Measurements from ENCODE around the gene RAB20. TPM values are rescaled to one million over a fixed set of nuclear protein-coding genes. Genes with fewer than 3 reads are reported as not detected.

The RAB20 gene
- total and polyA plus RNA-seq, 10 of the 15 experiments (the other 5 are each of a cell fraction or from before 2014, with no cell fraction given): 0.48 to 33.1 (median 9.6) TPM

DNA sequence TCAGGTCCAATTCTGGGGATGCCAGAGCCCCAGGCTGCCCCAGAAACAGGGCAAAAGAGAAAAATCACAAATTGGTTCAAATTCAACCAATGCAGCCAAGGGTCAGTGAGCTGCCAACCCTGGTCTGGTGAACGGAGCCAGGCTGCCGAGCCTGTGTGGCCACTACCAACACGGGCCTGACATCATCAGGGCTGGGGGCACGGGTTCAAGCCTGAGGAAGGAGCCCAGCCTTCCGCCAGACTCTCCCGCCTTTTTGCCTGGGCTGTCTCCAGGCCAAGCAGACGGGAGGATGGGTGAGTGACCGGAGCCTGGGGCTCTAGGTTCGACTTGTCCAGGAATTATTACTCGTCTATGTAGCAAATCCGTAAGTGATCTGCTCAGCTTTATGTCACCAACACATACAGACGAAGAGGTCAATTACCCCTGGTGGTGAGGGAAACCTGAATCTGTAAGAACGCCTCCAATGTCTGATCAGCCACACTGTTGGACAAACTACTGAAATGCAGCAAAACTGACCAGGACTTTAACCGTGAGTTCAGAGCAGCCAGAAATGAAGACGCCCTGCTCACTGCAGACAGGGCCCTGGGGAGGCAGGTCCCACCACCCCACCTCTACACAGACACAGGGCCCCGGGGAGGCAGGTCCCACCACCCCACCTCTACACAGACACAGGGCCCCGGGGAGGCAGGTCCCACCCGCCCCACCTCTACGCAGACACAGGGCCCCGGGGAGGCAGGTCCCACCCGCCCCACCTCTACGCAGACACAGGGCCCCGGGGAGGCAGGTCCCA, 31.8 kb downstream of the RAB20 start:
- no peaks in the 10 kb centered on the region for H3K36me3 ChIP-seq (ENCODE audit: control insufficient read depth in 2 of 2, insufficient read depth in 2 of 2, low read length in 1 of 2)
- no peak overlapping the region for H2AFZ ChIP-seq (ENCODE audit: control insufficient read depth, low read depth, low read length)
- no peak overlapping the region for H3K4me3 ChIP-seq
- intact Hi-C loops (cut with micrococcal nuclease; ENCODE audit: unreplicated experiment) (loop anchor here (5.0 kb wide), 1 partner anchor 57 kb away; no protein-coding TSS in a partner anchor), in situ Hi-C loops (cut with MboI) (no loop called here)
- DNase-seq (ENCODE audit: low read depth, low spot score) (no peak), ATAC-seq (no peak), FAIRE-seq (no peak)
- ChIA-PET CTCF (interaction anchor here (1.4 kb wide), 1 partner anchor 74 kb away, joined by 4 read pairs; no protein-coding TSS in a partner anchor), RAD21 (ENCODE audit: unreplicated experiment) (no interaction called here), POLR2A (no interaction called here), SMC1A (ENCODE audit: uncharacterized antibody, unreplicated experiment) (no interaction called here)
- H3K4me2 ChIP-seq (ENCODE audit: control insufficient read depth, insufficient read depth): no peak overlapping the region
- H3K27ac ChIP-seq (ENCODE audit: control insufficient read depth, insufficient read depth): no peak overlapping the region
- no peaks in the 10 kb centered on the region for H3K79me2 ChIP-seq (ENCODE audit: control insufficient read depth, insufficient read depth, low read length)
- H4K20me1 ChIP-seq (ENCODE audit: control insufficient read depth, insufficient read depth): no peaks in the 10 kb centered on the region
- 65% methylated on average over 16 of the region's 23 CpGs for WGBS (ENCODE audit: insufficient coverage, insufficient replicate concordance, low lambda C conversion rate, missing lambda C conversion rate)
- H3K9ac ChIP-seq (ENCODE audit: control insufficient read depth, insufficient read depth, low read length): no peak overlapping the region
- H3K4me1 ChIP-seq (ENCODE audit: control insufficient read depth, insufficient read depth, low read length): peaks cover 14% of the 10 kb centered on the region
- no TSS peak for BruUV-seq (replicated peaks)
- no peaks in the 10 kb centered on the region for H3K27me3 ChIP-seq (replicated peaks in 1 of 2; ENCODE audit: control insufficient read depth in 2 of 2, insufficient read depth in 2 of 2, low read length in 1 of 2)
- H3K9me3 ChIP-seq (replicated peaks; ENCODE audit: control insufficient read depth, insufficient read depth, low read length): no peaks in the 10 kb centered on the region
- TF ChIP-seq ESRRA (IDR thresholded peaks at IDR 0.05; ENCODE audit: low read length): no peak
- no peak for TF ChIP-seq STAT1 (conservative IDR thresholded peaks at IDR 0.05)
- TF ChIP-seq RBBP5 (conservative IDR thresholded peaks at IDR 0.05): no peak
- TF ChIP-seq, protein P1, sequence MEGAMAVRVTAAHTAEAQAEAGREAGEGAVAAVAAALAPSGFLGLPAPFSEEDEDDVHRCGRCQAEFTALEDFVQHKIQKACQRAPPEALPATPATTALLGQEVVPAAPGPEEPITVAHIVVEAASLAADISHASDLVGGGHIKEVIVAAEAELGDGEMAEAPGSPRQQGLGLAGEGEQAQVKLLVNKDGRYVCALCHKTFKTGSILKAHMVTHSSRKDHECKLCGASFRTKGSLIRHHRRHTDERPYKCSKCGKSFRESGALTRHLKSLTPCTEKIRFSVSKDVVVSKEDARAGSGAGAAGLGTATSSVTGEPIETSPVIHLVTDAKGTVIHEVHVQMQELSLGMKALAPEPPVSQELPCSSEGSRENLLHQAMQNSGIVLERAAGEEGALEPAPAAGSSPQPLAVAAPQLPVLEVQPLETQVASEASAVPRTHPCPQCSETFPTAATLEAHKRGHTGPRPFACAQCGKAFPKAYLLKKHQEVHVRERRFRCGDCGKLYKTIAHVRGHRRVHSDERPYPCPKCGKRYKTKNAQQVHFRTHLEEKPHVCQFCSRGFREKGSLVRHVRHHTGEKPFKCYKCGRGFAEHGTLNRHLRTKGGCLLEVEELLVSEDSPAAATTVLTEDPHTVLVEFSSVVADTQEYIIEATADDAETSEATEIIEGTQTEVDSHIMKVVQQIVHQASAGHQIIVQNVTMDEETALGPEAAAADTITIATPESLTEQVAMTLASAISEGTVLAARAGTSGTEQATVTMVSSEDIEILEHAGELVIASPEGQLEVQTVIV (IDR thresholded peaks at IDR 0.05; ENCODE audit: borderline replicate concordance, partially characterized antibody): no peak
- TF ChIP-seq KDM1A (IDR thresholded peaks at IDR 0.05; ENCODE audit: borderline replicate concordance): no peak
- TF ChIP-seq, protein P2, sequence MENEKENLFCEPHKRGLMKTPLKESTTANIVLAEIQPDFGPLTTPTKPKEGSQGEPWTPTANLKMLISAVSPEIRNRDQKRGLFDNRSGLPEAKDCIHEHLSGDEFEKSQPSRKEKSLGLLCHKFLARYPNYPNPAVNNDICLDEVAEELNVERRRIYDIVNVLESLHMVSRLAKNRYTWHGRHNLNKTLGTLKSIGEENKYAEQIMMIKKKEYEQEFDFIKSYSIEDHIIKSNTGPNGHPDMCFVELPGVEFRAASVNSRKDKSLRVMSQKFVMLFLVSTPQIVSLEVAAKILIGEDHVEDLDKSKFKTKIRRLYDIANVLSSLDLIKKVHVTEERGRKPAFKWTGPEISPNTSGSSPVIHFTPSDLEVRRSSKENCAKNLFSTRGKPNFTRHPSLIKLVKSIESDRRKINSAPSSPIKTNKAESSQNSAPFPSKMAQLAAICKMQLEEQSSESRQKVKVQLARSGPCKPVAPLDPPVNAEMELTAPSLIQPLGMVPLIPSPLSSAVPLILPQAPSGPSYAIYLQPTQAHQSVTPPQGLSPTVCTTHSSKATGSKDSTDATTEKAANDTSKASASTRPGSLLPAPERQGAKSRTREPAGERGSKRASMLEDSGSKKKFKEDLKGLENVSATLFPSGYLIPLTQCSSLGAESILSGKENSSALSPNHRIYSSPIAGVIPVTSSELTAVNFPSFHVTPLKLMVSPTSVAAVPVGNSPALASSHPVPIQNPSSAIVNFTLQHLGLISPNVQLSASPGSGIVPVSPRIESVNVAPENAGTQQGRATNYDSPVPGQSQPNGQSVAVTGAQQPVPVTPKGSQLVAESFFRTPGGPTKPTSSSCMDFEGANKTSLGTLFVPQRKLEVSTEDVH (IDR thresholded peaks at IDR 0.05; ENCODE audit: low read depth, partially characterized antibody): no peak
- TF ChIP-seq, protein P3, sequence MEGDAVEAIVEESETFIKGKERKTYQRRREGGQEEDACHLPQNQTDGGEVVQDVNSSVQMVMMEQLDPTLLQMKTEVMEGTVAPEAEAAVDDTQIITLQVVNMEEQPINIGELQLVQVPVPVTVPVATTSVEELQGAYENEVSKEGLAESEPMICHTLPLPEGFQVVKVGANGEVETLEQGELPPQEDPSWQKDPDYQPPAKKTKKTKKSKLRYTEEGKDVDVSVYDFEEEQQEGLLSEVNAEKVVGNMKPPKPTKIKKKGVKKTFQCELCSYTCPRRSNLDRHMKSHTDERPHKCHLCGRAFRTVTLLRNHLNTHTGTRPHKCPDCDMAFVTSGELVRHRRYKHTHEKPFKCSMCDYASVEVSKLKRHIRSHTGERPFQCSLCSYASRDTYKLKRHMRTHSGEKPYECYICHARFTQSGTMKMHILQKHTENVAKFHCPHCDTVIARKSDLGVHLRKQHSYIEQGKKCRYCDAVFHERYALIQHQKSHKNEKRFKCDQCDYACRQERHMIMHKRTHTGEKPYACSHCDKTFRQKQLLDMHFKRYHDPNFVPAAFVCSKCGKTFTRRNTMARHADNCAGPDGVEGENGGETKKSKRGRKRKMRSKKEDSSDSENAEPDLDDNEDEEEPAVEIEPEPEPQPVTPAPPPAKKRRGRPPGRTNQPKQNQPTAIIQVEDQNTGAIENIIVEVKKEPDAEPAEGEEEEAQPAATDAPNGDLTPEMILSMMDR (IDR thresholded peaks at IDR 0.05 in 2 of 3, conservative IDR thresholded peaks at IDR 0.05 in 1 of 3; ENCODE audit: control insufficient read depth in 2 of 3, extremely low read depth in 1 of 3, insufficient read depth in 1 of 3, low read depth in 3 of 3, low read length in 3 of 3): no peak
- no peak for TF ChIP-seq KLF5 (IDR thresholded peaks at IDR 0.05; ENCODE audit: partially characterized antibody)
- no peak for TF ChIP-seq SMARCA5 (IDR thresholded peaks at IDR 0.05)
- TF ChIP-seq, protein P4, sequence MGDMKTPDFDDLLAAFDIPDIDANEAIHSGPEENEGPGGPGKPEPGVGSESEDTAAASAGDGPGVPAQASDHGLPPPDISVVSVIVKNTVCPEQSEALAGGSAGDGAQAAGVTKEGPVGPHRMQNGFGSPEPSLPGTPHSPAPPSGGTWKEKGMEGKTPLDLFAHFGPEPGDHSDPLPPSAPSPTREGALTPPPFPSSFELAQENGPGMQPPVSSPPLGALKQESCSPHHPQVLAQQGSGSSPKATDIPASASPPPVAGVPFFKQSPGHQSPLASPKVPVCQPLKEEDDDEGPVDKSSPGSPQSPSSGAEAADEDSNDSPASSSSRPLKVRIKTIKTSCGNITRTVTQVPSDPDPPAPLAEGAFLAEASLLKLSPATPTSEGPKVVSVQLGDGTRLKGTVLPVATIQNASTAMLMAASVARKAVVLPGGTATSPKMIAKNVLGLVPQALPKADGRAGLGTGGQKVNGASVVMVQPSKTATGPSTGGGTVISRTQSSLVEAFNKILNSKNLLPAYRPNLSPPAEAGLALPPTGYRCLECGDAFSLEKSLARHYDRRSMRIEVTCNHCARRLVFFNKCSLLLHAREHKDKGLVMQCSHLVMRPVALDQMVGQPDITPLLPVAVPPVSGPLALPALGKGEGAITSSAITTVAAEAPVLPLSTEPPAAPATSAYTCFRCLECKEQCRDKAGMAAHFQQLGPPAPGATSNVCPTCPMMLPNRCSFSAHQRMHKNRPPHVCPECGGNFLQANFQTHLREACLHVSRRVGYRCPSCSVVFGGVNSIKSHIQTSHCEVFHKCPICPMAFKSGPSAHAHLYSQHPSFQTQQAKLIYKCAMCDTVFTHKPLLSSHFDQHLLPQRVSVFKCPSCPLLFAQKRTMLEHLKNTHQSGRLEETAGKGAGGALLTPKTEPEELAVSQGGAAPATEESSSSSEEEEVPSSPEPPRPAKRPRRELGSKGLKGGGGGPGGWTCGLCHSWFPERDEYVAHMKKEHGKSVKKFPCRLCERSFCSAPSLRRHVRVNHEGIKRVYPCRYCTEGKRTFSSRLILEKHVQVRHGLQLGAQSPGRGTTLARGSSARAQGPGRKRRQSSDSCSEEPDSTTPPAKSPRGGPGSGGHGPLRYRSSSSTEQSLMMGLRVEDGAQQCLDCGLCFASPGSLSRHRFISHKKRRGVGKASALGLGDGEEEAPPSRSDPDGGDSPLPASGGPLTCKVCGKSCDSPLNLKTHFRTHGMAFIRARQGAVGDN (IDR thresholded peaks at IDR 0.05): no peak
- TF ChIP-seq ATF7 (IDR thresholded peaks at IDR 0.05; ENCODE audit: low read depth): no peak
- TF ChIP-seq MTA2 (IDR thresholded peaks at IDR 0.05; ENCODE audit: low read depth): no peak
